Measurements from ENCODE around the gene PEDS1. TPM values are rescaled to one million over a fixed set of nuclear protein-coding genes. Genes with fewer than 3 reads are reported as not detected.

PEDS1 gene
- total and polyA plus RNA-seq, 2 of the 13 experiments (the other 11 are each of a cell fraction or from before 2014, with no cell fraction given), result 30.5 to 93.9 TPM

DNA sequence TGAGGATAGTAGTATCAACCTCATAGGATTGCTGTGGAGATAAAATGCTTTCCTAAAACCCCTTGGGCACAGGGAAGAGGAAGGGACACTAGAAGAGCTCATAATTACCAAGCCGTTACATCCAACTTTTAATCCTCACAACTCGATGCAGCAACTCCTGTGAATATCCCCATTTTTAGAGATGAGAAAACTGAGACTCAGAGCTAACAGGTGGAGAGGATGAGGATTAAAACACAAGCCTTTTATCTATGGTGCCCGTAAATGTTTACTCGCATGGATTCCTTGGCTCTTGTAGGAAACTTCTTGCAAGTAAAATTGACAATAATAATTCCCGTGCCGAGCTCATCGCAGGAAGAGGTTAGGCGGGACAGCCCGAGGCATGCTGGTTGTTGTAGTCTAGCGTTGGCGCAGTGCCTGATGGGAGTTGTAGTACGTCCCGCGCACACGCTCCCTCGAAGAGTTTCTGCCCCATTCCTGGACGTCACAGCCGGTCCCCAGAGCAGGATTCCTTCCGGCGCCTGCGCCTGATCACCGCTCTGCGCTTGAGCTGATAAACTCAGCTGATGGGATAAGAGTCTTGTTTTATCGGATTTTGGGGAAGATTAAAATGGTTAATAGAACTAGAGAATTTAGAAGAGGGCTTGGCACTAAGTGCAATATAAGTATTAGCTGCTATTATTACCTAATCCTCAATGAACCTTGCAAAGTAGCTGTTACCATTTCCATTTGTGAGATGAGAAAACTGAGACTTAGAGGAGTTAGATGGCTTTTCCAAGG lies 37.7 kb downstream of the PEDS1 start (continued):
- TF ChIP-seq AGO2 (optimal IDR thresholded peaks at IDR 0.05; ENCODE audit: low read depth, low read length) (no peak), MED1 (CRISPR knock-in tag; IDR thresholded peaks at IDR 0.05) (peak; percentile 82), ZNF292 (CRISPR knock-in tag; IDR thresholded peaks at IDR 0.05; ENCODE audit: borderline replicate concordance, low read depth) (peak; percentile 57; the same call in 1 of the 2 replicates), FOXA1 (IDR thresholded peaks at IDR 0.05) (no peak), FOXA1 (CRISPR knock-in tag; IDR thresholded peaks at IDR 0.05) (peak; percentile 44; the same call in 1 of the 2 replicates), ZNF788 (CRISPR knock-in tag; IDR thresholded peaks at IDR 0.05; ENCODE audit: borderline replicate concordance) (peak; percentile 71; the same call in 1 of the 2 replicates), SRSF4 (IDR thresholded peaks at IDR 0.05; ENCODE audit: low read depth, low read length, poor library complexity, severe bottlenecking) (no peak), ARNTL (CRISPR knock-in tag; IDR thresholded peaks at IDR 0.05) (peak; percentile 70), ZFP36L1 (CRISPR knock-in tag; IDR thresholded peaks at IDR 0.05) (peak; percentile 74; the same call in 1 of the 2 replicates), ZNF12 (CRISPR knock-in tag; IDR thresholded peaks at IDR 0.05) (no peak), CBX2 (IDR thresholded peaks at IDR 0.05; ENCODE audit: low read depth, low read length) (no peak), CBX2 (CRISPR knock-in tag; IDR thresholded peaks at IDR 0.05; ENCODE audit: low read depth) (no peak), CBX1 (IDR thresholded peaks at IDR 0.05; ENCODE audit: low read depth) (peak; percentile 83), ZGPAT (CRISPR knock-in tag; IDR thresholded peaks at IDR 0.05) (peak; percentile 71), PRDM10 (CRISPR knock-in tag; IDR thresholded peaks at IDR 0.05; ENCODE audit: low read depth) (peak; percentile 50; the same call in 1 of the 2 replicates), ZZZ3 (CRISPR knock-in tag; IDR thresholded peaks at IDR 0.05; ENCODE audit: borderline replicate concordance) (peak; percentile 91; the same call in 1 of the 2 replicates), TOPORS (CRISPR knock-in tag; IDR thresholded peaks at IDR 0.05) (peak; percentile 61), FOXM1 (CRISPR knock-in tag; IDR thresholded peaks at IDR 0.05) (no peak), YEATS2 (CRISPR knock-in tag; IDR thresholded peaks at IDR 0.05; ENCODE audit: borderline replicate concordance) (peak; percentile 97), NCOA2 (CRISPR knock-in tag; IDR thresholded peaks at IDR 0.05) (peak; percentile 53; the same call in 1 of the 2 replicates), CBX5 (CRISPR knock-in tag; IDR thresholded peaks at IDR 0.05; ENCODE audit: borderline replicate concordance) (peak; percentile 33; the same call in 1 of the 2 replicates)
- TF ChIP-seq, protein P1, sequence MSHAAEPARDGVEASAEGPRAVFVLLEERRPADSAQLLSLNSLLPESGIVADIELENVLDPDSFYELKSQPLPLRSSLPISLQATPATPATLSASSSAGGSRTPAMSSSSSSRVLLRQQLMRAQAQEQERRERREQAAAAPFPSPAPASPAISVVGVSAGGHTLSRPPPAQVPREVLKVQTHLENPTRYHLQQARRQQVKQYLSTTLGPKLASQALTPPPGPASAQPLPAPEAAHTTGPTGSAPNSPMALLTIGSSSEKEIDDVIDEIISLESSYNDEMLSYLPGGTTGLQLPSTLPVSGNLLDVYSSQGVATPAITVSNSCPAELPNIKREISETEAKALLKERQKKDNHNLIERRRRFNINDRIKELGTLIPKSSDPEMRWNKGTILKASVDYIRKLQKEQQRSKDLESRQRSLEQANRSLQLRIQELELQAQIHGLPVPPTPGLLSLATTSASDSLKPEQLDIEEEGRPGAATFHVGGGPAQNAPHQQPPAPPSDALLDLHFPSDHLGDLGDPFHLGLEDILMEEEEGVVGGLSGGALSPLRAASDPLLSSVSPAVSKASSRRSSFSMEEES (CRISPR knock-in tag; IDR thresholded peaks at IDR 0.05), result peak; percentile 76
- TF ChIP-seq, protein P2, sequence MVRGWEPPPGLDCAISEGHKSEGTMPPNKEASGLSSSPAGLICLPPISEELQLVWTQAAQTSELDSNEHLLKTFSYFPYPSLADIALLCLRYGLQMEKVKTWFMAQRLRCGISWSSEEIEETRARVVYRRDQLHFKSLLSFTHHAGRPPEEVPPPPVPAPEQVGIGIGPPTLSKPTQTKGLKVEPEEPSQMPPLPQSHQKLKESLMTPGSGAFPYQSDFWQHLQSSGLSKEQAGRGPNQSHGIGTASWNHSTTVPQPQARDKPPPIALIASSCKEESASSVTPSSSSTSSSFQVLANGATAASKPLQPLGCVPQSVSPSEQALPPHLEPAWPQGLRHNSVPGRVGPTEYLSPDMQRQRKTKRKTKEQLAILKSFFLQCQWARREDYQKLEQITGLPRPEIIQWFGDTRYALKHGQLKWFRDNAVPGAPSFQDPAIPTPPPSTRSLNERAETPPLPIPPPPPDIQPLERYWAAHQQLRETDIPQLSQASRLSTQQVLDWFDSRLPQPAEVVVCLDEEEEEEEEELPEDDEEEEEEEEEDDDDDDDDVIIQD (CRISPR knock-in tag; IDR thresholded peaks at IDR 0.05; ENCODE audit: low read depth), result peak; percentile 93

Data from HepG2 (cell line).